Panc1 (cell line): Measurements from ENCODE around the gene KLHDC3. TPM values are rescaled to one million over a fixed set of nuclear protein-coding genes. Genes with fewer than 3 reads are reported as not detected.
A peak's percentile ranks its signal among the peaks of the same experiment; 100 is the strongest.

Experiments used
- ATAC-seq: fragments of 200-7000 bp; cut with Tn5 transposase; 2 replicates; pipeline ENCODE4 v1.9.1; 2020; ENCODE audit warnings: mild to moderate bottlenecking, moderate library complexity
- Bru-seq: library from RNA; stranded (reverse); fragments of 400-500 nt; gene quantifications from one replicate; lab custom pipeline; 2021; lab: Mats Ljungman, UMichigan
- BruChase-seq, 2 experiments: library from RNA; stranded (reverse); fragments of 400-500 nt; gene quantifications; one replicate each; lab custom pipeline; 2021; lab: Mats Ljungman, UMichigan
- BruUV-seq: library from RNA; stranded (reverse); fragments of 400-500 nt; replicated peaks from 2 replicates; lab custom pipeline; 2021; lab: Mats Ljungman, UMichigan
- CTCF ChIA-PET: fragments of 300-600 bp; sonication (Branson Sonifier 250); formaldehyde crosslinking; loops from one replicate; lab custom pipeline; 2022; ENCODE audit warnings: antibody characterized with exemption; lab: Charles Lee
- POLR2A ChIA-PET: fragments of 300-600 bp; sonication (Branson Sonifier 250); formaldehyde crosslinking; loops from one replicate; lab custom pipeline; 2022; ENCODE audit warnings: antibody characterized with exemption; lab: Charles Lee
- DNase-seq: peaks from one replicate; pipeline ENCODE4 v3.0.0-alpha.2; 2010; ENCODE audit warnings: low read depth, low spot score
- H3K27ac ChIP-seq: 2 replicates; pipeline ENCODE4 v1.5.1; 2011; ENCODE audit warnings: mild to moderate bottlenecking, low read length, inconsistent platforms
- H3K27me3 ChIP-seq: fragments of 200-500 bp; sonication (Bioruptor generic); 2 replicates; pipeline ENCODE4 v1.6.0; 2014; ENCODE audit warnings: low read length, inconsistent platforms; ENCODE audit not compliant: control insufficient read depth, insufficient read depth
- H3K36me3 ChIP-seq: fragments of 200-500 bp; sonication (Bioruptor generic); 2 replicates; pipeline ENCODE4 v1.5.1; 2014; ENCODE audit warnings: inconsistent platforms, mild to moderate bottlenecking, low read length, moderate library complexity; ENCODE audit not compliant: control insufficient read depth, insufficient read depth
- H3K4me1 ChIP-seq: 2 replicates; pipeline ENCODE4 v1.5.1; 2011; ENCODE audit warnings: inconsistent platforms, mild to moderate bottlenecking, low read length, moderate library complexity; ENCODE audit not compliant: control insufficient read depth, insufficient read depth
- H3K4me3 ChIP-seq, 2 experiments: 2 replicates each; pipeline ENCODE4 v1.5.1; 2011 to 2012; ENCODE audit warnings: low read depth in 2 of 2, low read length in 2 of 2, mild to moderate bottlenecking in 2 of 2, inconsistent platforms in 1 of 2, moderate library complexity in 1 of 2
- H3K9me3 ChIP-seq: fragments of 200-500 bp; sonication (Bioruptor generic); 2 replicates; pipeline ENCODE4 v1.5.1; 2014; ENCODE audit warnings: low read depth, mild to moderate bottlenecking, inconsistent platforms, low read length, moderate library complexity; ENCODE audit not compliant: control insufficient read depth, insufficient read depth
- POLR2AphosphoS5 ChIP-seq: IDR thresholded peaks from 2 replicates; pipeline ENCODE4 v1.6.1; 2012; ENCODE audit warnings: mild to moderate bottlenecking, low read depth, low read length, moderate library complexity
- SIN3A ChIP-seq: IDR thresholded peaks from 2 replicates; pipeline ENCODE4 v1.6.1; 2012; ENCODE audit warnings: low read depth, mild to moderate bottlenecking, low read length, moderate library complexity, borderline replicate concordance; ENCODE audit not compliant: insufficient read depth
- TCF7L2 ChIP-seq: IDR thresholded peaks from 2 replicates; pipeline ENCODE4 v1.6.1; 2011; ENCODE audit warnings: mild to moderate bottlenecking, low read depth, low read length, inconsistent platforms
- in situ Hi-C: cut with HindIII; loops from 2 replicates; pipeline ENCODE4 v1.10.0; 2016; ENCODE audit warnings: low sequenced_read_pairs, low pct_unique_long_range_greater_than_20kb
- intact Hi-C: fragments of 100-400 bp; cut with micrococcal nuclease; formaldehyde crosslinking; loops from one replicate; pipeline ENCODE4 v1.10.0; 2022; ENCODE audit not compliant: unreplicated experiment
- long read RNA-seq: library from polyadenylated mRNA; unstranded; transcript quantifications from one replicate; pipeline ENCODE4 v2.0.0, GENCODE V29; 2021; ENCODE audit not compliant: unreplicated experiment
- polyA plus RNA-seq: library from polyadenylated mRNA; unstranded; fragments of >200 nt; gene quantifications from one replicate; pipeline ENCODE4 v1.2.1, GENCODE V29; 2012; ENCODE audit warnings: missing spikeins; ENCODE audit not compliant: insufficient read length
- total RNA-seq: library from RNA; stranded (reverse); gene quantifications from one replicate; pipeline ENCODE4 v1.2.1, GENCODE V29; 2021; ENCODE audit not compliant: unreplicated experiment
- TF ChIP-seq, protein P1 (sequence below): fragments of 450-650 bp; IDR thresholded peaks from 2 replicates; pipeline ENCODE4 v1.5.1; 2017; ENCODE audit warnings: mild to moderate bottlenecking
- TF ChIP-seq, protein P2 (sequence below), 2 experiments: IDR thresholded peaks; 2 replicates each; pipeline ENCODE4 v1.6.1; 2011 to 2012; ENCODE audit warnings: low read depth in 2 of 2, control low read depth in 1 of 2, low read length in 1 of 2, mild to moderate bottlenecking in 1 of 2, moderate library complexity in 1 of 2; ENCODE audit not compliant: insufficient read depth in 1 of 2

Gene KLHDC3, protein sequence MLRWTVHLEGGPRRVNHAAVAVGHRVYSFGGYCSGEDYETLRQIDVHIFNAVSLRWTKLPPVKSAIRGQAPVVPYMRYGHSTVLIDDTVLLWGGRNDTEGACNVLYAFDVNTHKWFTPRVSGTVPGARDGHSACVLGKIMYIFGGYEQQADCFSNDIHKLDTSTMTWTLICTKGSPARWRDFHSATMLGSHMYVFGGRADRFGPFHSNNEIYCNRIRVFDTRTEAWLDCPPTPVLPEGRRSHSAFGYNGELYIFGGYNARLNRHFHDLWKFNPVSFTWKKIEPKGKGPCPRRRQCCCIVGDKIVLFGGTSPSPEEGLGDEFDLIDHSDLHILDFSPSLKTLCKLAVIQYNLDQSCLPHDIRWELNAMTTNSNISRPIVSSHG
- total RNA-seq (60.9 TPM), Bru-seq, nascent RNA (percentile 79 among the genes with signal in this experiment), BruChase-seq, experiment 1, labeled RNA remaining after a 2-hour chase (percentile 82 among the genes with signal in this experiment), BruChase-seq, experiment 2, labeled RNA remaining after a 6-hour chase (percentile 90 among the genes with signal in this experiment)
- polyA plus RNA-seq: 58.5 TPM
- long read RNA-seq, transcript KLHDC3-202 (11 exons, 1,909 nt): major isoform, 86 of 115 reads
- long read RNA-seq, partial matches to known transcripts: 22 of 115 reads
- long read RNA-seq, other reads (novel, unspliced or antisense): 7 of 115 reads

DNA sequence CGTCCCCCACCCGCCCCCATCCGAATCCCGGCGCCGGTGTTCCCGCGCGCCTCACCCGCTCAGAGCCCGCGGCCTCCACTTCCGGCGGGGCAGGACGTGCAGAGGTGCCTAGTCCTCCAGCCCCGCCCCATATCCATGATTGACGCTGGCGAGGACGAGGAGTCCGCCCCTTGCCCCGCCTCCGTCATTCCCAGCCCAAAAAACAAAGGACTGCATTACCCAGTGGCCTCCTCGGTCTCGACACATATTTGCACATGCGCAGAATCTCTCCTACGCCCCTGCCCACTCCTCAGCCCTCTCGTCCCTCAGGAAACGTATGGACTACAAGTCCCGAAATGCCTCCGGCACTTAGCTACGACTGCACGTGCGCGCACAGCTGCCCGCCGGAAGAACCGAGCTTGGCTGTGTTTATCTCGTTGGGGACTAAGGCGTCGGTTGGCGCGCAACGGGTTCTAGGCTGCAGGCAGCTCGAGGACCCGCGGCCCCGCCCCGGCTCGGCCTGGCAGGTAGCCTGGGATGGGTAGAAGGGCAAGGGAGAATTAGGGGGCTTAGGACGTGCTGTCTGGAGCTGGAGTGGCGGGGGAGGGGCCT lies at the start of gene KLHDC3, which contains the start of gene MEA1:
KLHDC3 (plus strand) TSS at position 407 of the 591 bp plus-strand sequence. CDS start 2,944 bp downstream, outside the sequence.
MEA1 (minus strand) TSS at position 104 of the 591 bp plus-strand sequence. CDS start 133 bp downstream, outside the sequence.
- peak; percentile 97 for ATAC-seq
- BruUV-seq: no TSS peak
- in situ Hi-C loops: no loop called here

DNA sequence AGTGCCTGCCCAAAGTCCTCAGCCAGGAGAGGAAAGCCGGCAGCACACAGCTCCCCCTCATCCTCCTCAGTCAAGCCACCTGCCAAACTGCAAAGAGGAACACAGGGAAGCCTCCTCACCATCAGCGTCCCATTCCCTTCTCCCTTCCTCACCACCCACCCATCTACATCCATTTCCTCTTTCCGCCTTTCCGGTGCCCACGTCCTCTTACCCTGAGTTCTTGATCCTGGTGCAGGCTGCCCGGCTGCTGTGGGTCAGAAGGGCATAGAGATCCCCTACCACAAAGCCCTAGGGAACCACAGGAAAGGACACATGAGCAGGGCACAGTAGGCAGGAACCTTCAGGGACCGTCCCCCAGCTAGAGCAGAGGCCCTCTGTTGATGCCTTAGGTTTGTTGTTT lies 47.5 kb upstream of the KLHDC3 start:
- no TSS peak for BruUV-seq
- Histone ChIP-seq H3K4me1 (peaks cover 6% of the 10 kb centered on the region), H3K36me3 (peaks cover 6% of the 10 kb centered on the region; the same call in 1 of the 2 replicates), H3K9me3 (no peaks in the 10 kb centered on the region), H3K27ac (no peak overlapping the region), H3K27me3 (no peaks in the 10 kb centered on the region), H3K4me3 (no peak overlapping the region)
- DNase-seq (no peak), ATAC-seq (no peak)
- in situ Hi-C loops (no loop called here), intact Hi-C loops (loop anchor here (10.0 kb wide), 1 partner anchor 62 kb away; no protein-coding TSS in a partner anchor)
- TF ChIP-seq TCF7L2: no peak
- TF ChIP-seq, protein P1, sequence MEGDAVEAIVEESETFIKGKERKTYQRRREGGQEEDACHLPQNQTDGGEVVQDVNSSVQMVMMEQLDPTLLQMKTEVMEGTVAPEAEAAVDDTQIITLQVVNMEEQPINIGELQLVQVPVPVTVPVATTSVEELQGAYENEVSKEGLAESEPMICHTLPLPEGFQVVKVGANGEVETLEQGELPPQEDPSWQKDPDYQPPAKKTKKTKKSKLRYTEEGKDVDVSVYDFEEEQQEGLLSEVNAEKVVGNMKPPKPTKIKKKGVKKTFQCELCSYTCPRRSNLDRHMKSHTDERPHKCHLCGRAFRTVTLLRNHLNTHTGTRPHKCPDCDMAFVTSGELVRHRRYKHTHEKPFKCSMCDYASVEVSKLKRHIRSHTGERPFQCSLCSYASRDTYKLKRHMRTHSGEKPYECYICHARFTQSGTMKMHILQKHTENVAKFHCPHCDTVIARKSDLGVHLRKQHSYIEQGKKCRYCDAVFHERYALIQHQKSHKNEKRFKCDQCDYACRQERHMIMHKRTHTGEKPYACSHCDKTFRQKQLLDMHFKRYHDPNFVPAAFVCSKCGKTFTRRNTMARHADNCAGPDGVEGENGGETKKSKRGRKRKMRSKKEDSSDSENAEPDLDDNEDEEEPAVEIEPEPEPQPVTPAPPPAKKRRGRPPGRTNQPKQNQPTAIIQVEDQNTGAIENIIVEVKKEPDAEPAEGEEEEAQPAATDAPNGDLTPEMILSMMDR: no peak
- no peak for TF ChIP-seq POLR2AphosphoS5
- no peak for TF ChIP-seq SIN3A
- TF ChIP-seq, protein P2, sequence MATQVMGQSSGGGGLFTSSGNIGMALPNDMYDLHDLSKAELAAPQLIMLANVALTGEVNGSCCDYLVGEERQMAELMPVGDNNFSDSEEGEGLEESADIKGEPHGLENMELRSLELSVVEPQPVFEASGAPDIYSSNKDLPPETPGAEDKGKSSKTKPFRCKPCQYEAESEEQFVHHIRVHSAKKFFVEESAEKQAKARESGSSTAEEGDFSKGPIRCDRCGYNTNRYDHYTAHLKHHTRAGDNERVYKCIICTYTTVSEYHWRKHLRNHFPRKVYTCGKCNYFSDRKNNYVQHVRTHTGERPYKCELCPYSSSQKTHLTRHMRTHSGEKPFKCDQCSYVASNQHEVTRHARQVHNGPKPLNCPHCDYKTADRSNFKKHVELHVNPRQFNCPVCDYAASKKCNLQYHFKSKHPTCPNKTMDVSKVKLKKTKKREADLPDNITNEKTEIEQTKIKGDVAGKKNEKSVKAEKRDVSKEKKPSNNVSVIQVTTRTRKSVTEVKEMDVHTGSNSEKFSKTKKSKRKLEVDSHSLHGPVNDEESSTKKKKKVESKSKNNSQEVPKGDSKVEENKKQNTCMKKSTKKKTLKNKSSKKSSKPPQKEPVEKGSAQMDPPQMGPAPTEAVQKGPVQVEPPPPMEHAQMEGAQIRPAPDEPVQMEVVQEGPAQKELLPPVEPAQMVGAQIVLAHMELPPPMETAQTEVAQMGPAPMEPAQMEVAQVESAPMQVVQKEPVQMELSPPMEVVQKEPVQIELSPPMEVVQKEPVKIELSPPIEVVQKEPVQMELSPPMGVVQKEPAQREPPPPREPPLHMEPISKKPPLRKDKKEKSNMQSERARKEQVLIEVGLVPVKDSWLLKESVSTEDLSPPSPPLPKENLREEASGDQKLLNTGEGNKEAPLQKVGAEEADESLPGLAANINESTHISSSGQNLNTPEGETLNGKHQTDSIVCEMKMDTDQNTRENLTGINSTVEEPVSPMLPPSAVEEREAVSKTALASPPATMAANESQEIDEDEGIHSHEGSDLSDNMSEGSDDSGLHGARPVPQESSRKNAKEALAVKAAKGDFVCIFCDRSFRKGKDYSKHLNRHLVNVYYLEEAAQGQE (IDR thresholded peaks at IDR 0.05; ENCODE audit: insufficient read depth in 1 of 2, low read depth in 2 of 2, low read length in 1 of 2): no peak
- ChIA-PET CTCF (no interaction called here), POLR2A (interaction anchor here (0.7 kb wide), 1 partner anchor 16 kb away, joined by 6 read pairs; no protein-coding TSS in a partner anchor)

More for the DNA sequence above, at the start of gene KLHDC3, which contains the start of gene MEA1:
- Histone ChIP-seq H3K4me1 (peaks cover 20% of the 10 kb centered on the region), H3K27ac (peak within 1 kb of the TSS; percentile 94), H3K27me3 (no peaks in the 10 kb centered on the region), H3K36me3 (peaks cover 19% of the 10 kb centered on the region), H3K4me3 (peak within 1 kb of the TSS; percentile 87 to 95), H3K9me3 (no peaks in the 10 kb centered on the region)
- POLR2A ChIA-PET: interaction anchor here (0.6 to 1.0 kb wide), 3 partner anchors 26 to 168 kb away, joined by 3 read pairs; partner anchors contain the start of gene CUL9
- peak; percentile 99 for DNase-seq
- peak; percentile 63; the same call in 1 of the 2 replicates for TF ChIP-seq POLR2AphosphoS5
- TF ChIP-seq, protein P2 (IDR thresholded peaks at IDR 0.05; ENCODE audit: insufficient read depth in 1 of 2, low read depth in 2 of 2, low read length in 1 of 2): no peak
- CTCF ChIA-PET: interaction anchor here (1.0 kb wide), 1 partner anchor 113 kb away, joined by 3 read pairs; no protein-coding TSS in a partner anchor
- intact Hi-C loops: loop anchor here (5.0 kb wide), 1 partner anchor 112 kb away; no protein-coding TSS in a partner anchor
